AG08396 (cell line): ENCODE measurements around the gene ACTRT3.
"Not testable (repeated sequence)": the region's sequence is repeated elsewhere in the genome, so short reads cannot be mapped to it uniquely, and the experiment has no call there.

Experiments
- DNase-seq: peaks from one replicate; pipeline ENCODE4 v3.0.0; 2012; ENCODE audit warnings: low spot score, mixed read lengths

ACTRT3 gene

DNA sequence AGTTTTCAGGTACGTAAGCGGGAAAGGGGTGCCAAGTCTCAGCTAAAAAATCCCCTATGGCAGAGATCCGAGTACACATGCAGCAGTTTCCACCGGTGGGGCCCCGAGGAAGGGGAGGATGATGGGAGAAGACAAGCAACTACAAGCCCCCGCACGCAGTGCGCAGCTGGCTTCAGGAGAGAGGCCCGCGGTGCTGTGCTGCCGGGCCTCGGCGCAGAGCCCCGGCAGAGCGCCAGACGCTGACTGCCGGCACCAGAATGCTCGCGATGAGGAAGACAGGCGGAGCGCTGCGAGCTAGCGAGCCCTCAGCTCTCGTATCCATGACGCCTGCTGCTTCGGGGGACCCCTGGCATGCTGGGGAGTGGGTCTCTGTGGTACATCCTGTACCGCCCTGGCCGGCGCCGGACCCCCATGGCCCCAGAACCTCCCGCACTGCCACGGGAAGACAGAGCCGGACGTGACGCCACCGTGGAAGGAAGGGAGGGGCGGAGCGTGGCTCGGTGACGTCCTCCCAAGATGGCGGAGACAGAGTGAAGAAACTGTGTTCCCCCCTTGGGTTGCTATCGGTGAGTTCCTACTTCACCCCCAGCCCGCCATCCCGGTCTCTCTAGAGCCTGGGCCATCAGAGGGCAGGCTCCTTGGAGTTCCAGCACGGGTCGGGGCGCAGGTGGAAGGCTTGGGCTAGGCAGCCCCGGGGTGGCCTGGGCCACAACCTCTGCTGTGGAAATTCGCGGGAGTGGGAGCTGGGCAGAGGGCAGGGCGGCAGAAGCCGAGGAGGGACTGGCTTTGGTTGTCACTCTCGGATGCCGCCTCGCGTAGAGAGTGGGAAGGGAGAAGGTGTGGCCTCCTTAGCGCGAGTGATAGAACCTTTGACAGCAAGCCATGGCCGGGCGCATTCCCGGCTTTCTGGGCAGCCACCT, 3.8 kb upstream of the ACTRT3 start, which contains the start of gene MYNN:
MYNN (plus strand) TSS at position 500 of the 920 bp plus-strand sequence. CDS start 900 bp downstream, outside the sequence.
- peak; percentile 81 for DNase-seq

DNA sequence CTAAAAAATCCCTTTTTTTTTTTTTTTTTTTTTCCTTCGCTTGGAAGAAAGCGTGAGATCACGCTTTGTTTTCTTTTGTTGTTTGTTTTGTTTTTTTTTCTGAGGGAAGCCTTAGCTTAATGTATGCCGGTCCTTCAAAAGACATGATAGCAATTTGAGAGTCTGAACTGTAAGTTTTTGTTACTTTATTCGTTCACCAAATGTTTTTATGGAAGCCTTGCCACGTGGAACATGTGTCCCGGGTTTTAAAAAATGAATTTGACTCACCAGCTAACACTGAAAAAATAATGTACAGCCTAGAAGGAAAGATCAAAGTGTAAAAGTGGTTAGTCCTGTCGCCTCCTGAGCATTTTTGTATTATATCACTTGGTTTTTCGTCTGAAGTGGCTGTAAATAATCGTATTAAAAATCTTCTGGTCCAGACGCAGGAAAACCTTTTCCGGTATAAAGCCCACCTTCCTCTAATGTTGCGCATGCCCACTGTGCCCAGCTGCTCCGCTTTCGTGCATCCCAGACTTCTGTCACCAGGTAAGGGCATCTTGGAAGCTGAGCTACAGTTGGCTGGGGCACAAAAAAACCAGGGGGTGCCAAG, 3.0 kb upstream of the ACTRT3 start:
- peak; percentile 61 for DNase-seq

DNA sequence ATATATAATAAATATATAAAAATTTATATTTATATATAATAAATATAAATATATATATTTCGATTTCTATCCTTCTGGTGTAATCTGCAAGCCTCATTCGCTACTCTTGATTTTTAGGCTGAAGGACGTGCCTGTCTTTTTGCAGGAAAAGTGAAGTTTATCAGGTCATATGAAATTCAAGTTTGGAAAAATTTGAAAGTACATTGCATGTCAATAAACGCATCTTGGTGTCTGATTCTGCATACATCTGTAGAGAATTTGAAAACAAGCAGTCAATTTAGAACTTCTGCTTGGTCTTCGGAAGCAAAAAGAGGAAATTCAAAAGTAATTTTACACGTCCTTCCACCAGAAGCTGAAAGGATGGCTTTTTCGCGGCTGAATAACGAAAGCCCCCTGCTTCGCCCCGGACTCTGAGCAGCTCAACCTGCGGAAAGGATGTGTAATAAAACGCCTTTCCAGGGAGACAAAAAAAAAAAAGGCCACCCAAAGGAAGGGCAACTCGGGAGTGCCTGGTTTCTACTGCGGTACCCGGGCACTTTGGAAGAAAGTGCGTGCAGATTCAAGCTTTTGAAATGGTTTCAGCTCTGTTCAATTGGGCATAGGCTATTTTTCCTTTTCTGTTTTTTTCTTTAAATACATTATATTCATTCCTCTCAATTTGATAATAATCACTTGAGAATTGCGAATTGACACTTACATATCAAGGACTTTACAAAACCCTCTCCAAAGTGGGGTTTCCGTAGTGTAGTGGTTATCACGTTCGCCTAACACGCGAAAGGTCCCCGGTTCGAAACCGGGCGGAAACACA, 2.3 kb upstream of the ACTRT3 start:
- peak; percentile 46 for DNase-seq

DNA sequence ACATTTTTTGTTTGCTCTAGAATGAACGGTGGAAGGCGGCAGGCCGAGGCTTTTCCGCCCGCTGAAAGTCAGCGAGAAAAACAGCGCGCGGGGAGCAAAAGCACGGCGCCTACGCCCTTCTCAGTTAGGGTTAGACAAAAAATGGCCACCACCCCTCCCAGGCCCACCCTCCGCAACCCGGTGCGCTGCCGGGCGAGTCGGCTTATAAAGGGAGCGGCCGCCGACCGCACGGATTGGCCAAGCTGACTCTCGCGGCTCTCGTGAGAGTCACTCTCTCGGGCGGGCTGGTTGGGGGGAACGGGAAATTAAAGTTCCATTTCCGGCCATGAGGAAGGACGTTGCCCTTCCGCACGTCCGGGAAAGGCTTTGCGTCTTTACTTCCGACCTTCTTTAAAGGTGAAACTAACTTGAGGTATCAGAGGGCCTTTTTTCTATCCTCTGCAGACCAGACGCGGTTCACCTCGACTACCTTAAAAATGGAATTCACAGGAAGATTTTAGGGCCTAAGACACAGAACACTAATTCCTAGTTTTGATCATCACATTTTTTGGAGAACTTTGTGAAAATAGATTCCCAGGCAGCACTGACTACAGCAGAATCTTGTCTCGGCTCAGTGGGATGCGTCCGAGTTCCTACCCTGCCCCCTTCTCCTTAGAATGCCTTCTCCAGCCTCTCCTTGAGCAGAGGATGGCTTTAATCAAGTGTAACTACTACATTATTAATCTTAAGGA, 4.3 kb downstream of the ACTRT3 start, which contains the start of gene TERC:
TERC (minus strand) TSS at position 179 of the 731 bp plus-strand sequence.
- peak; percentile 92 for DNase-seq

DNA sequence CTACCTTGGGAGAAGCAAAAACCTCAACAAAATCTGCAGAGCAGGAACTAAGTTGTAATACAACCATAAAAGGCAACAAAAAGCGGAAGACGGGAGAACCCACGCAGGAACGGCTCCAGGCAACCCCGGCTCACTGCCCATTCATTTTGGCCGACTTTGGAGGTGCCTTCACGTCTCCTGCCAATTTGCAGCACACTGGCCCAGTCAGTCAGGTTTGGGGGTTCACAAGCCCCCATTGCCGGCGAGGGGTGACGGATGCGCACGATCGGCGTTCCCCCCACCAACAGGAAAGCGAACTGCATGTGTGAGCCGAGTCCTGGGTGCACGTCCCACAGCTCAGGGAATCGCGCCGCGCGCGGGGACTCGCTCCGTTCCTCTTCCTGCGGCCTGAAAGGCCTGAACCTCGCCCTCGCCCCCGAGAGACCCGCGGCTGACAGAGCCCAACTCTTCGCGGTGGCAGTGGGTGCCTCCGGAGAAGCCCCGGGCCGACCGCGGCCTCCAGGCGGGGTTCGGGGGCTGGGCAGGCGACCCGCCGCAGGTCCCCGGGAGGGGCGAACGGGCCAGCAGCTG, 5.0 kb downstream of the ACTRT3 start:
- peak; percentile 51 for DNase-seq

DNA sequence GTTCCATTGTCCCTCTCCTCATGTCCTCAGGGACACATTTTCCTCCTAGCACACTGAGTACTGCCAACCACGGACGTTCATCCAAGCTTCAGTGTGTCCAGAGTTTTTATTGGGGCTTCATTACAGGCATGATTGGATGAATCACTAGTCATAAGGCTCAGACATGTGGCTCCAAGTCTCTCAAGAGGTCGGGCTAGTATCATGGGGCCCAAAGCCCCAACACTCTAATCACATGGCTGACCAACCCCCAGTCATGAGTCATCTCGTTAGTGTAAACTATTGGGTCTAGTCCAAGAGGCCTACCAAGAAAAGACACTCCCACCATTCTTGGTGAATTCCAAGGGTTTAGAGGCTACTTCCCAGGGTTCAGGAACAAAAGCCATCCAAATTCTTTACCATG, 8.9 kb downstream of the ACTRT3 start:
- peak; percentile 16 for DNase-seq

DNA sequence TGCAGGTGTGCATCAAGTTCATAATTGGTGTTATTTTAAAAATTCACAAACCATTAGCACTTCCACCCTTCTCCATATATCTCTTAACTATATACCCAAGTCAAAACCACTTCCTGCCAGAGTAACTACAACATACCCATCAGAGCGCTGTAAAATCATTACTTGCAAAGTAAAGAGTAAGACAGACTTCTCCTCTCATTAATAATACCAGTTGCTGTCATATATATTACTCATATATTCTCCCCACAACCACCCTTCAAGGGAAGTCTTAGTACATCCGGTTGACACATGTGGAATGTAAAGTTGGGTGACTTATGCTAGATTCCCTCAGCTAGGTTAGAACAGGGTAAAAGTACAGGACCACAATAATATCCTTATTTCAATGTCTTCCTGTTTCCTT, 10.1 kb downstream of the ACTRT3 start:
- no peak for DNase-seq

DNA sequence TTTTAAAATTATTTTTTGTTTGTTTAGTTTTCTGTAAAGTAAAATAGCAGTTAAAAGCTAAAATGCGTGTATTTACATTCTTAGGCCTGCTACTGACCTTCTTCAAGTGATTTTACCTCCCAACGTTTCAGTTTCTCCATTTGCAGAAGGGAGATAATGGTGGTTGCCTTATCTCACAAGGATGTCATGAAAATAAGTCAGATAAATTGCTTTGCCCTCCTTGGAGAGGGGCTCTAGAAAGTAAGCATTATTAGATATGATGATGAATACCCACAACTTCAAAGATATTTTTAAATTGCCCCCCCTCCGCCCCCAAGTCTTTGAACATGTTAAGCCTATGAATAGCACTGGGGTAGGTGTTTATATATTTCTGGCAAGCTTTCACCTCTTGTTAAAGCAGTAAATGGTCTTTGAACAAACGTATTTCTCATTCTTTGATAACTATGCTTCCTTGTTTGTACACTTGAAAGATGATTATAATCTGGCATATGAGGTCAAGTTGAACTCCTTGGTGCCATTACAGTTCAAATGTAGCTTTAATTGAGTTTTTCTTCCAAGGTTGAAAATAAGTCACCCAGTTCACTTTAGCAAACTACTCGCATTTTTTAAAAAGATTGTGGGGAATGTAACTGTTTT, 10.9 kb downstream of the ACTRT3 start:
- DNase-seq: no peak

DNA sequence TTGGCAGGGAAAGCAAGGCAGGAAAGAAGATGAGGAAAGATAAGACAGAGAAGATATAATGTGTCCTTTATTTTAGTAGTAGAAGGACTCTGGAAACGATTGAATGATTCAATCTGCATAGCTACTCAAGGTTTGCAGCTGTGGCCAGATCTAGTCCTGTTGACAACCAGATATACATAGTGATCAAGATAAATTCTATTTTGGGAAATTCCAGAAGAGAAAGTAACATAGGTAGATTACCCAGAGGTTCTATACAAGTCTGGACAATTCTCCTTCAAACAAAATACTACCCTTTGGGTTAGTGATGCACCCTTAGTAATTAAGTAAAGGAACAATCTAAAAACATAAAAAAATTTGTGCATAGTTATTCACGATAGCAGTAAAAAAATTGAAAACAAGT, 13.9 kb downstream of the ACTRT3 start:
- no peak for DNase-seq

DNA sequence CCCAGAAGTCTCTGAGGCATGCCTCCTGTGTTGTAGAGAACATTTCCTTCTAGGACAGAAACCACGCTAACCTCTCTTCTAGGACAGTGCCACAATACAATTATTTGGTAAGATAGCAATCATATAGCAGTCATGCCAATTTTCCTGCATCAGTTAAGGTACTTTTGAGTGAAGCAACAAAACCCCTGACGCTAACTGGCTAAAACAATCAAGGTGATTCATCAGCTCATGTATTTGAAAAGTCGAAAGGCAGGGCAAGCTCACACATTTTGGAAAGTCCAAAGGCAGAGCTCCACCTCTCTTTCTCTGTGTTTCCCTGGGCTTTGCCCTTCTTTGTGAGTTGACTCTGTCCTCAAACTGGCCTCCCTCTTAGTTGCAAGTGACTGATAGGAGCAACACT, 14.7 kb downstream of the ACTRT3 start:
- no peak for DNase-seq

DNA sequence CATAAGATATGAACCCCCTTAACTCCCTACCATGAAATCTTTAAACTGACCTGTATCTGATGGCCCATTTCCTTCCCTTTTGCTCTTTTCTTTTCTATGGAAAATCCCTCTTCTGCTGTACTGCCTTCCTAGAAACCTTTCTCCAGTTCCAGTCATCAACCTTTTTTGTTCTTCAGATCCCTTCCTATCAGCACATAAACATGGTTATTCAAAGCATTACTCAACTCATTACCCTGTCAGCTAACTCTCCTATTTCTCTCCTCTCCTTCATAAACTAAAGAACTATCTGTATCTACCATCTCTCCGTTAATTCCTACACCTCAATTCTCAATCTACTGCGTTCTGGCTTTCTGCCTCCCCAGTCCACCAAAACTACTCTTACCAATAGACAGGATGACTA, 17.5 kb downstream of the ACTRT3 start:
- no peak for DNase-seq

DNA sequence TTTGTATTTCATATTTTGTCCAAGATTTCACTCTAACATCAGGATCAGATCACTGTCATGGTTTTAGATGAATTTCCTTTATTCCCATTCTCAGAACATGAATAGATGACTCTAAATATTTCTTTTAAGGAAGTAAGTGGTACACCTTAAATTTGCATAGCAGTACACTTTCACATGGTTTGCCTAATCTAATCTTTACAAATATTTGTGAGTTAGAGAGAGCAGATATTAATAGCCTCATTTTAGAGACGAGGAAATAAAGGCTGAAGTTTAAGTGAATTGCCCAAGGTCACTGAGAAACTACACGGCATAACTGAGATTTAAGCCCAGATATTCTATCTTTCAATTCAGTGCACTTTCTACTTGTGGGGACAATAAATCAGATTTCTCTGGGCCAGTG, 18.7 kb downstream of the ACTRT3 start:
- DNase-seq: no peak

DNA sequence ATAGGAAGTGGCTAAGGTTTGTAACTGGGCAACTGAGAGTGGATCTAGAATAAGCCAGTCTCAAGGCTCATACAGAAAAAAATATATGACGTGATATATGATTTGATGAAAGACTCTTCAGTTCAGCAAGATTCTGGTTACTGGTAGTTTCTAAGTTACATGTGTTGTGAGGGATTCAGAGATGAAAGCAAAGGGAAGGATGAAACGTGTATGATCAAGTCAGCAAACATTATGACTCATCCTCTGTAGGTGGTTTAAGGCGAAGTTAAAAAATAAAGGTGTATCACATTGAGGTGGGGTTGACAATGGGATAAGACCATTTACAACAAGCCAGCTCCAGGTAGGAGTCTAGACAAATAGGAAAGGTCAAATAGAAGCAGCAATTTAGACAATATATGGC, 20.7 kb downstream of the ACTRT3 start:
- no peak for DNase-seq

DNA sequence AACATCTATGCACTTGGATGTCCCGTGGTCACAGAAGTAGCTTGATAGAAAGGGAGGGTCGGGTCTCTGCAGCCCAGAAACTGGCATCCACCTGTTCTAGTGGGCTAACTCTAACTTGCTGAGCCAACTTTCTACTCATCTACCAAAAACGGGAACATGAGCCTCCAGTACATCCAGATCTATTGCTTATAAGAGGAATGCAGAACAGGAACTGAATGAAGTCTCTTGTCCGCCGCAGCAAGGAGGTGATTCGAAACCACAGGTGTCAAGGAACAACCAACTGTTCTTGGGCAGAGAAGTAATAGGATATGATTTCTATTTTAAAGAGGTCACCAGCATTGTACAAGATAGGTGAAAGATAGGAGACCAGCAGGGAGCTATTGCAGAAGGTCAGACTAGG, 22.4 kb downstream of the ACTRT3 start:
- no peak for DNase-seq

DNA sequence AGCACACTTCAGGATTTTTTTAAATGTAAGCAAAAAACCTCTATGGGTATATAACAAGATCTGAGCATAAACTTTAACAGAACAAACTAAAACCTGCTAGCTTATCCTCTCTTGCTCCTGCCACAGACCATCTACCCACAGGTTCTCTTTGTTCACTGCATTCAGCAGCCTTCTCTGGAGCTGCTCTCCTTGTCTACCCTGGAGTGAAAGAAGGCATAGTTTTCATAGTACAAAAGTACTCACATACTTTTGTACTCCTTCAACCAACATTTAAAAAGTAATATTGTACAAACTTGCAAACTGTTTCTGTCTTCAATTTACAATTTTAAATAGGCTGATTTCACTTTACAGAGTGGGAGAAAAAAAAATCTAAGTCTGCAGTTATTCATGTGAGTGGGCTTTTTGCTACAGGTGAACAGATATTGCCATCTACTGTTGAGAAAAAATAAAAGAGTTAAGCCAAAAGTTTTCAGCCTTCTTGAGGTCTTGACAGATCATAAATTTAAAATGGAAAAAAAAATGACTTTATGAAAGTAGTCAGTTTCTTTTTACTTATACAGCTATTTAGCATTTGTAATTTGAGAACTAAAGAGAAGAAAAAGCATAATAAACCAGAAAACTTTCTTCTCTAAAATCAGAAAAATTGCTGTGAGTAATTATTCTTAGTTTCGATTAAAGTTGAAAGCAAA, 24.9 kb downstream of the ACTRT3 start:
- no peak for DNase-seq

DNA sequence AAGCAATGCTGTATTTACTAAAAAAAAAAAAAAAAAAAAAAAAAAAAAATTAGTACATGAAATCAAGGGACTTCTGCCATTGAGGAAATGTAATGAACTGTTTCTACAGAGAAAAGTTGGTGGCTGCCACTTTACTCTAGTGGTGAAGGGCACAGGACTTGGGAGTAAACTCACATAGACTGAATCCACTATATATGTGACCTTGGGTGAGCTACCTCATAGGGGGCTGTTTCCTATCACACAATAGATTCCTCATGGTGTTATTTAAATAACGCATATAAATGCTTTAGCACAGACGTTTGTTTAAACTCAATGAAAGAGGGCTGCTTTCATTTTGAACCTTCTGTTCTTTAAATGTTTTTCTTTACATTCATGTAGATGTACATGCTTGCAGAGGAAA, 30.3 kb downstream of the ACTRT3 start:
- DNase-seq: no peak

DNA sequence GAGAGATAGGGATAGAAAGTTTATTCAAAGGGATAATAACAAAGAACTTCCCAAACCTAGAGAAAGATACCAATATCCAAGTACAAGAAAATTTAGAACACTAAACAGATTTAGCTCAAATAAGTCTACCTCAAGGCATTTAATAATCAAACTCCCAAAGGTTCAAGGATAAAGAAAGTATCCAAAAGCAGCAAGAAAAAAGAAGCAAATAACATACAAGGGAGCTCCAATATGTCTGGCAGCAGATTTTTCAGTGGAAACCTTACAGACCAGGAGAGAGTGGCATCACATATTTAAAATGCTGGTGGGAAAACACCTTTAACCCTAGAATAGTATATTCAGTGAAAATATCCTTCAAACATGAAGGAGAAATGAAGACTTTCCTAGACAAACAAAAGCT, 37.5 kb downstream of the ACTRT3 start:
- DNase-seq: not testable (repeated sequence)

DNA sequence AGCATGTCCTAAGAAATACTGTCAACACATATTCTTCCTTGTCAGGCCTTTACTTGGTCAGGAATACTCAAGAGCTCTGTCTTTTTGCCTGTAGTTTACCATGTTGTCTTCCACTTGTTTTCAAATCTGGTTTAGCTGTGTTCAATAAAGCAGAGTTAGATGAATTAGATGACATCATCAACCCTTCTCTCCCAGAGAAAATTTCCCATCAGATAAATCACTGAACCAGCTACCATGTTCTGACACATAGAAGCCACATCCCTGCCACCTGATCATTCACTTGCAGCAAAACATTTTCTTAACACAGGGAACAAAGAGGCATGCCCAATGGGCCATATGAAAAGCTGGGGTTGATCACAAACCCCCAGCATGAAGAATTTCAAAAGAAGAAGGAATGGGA, 46.6 kb downstream of the ACTRT3 start:
- DNase-seq: no peak

DNA sequence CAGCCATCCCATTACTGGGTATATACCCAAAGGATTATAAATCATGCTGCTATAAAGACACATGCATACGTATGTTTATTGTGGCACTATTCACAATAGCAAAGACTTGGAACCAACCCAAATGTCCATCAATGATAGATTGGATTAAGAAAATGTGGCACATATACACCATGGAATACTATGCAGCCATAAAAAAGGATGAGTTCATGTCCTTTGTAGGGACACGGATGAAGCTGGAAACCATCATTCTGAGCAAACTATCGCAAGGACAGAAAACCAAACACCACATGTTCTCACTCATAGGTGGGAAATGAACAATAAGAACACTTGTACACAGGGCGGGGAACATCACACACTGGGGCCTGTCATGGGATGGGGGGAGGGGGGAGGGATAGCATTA, 50.9 kb downstream of the ACTRT3 start:
- DNase-seq: not testable (repeated sequence)
